GM12872 (cell line): ENCODE results near the gene CENPF.

ENCODE experiments used
- CTCF ChIP-seq: IDR thresholded peaks from 3 replicates; pipeline ENCODE4 v1.5.1; 2011; ENCODE audit warnings: low read depth, mild to moderate bottlenecking, low read length, moderate library complexity; ENCODE audit not compliant: insufficient read depth

Gene CENPF

DNA sequence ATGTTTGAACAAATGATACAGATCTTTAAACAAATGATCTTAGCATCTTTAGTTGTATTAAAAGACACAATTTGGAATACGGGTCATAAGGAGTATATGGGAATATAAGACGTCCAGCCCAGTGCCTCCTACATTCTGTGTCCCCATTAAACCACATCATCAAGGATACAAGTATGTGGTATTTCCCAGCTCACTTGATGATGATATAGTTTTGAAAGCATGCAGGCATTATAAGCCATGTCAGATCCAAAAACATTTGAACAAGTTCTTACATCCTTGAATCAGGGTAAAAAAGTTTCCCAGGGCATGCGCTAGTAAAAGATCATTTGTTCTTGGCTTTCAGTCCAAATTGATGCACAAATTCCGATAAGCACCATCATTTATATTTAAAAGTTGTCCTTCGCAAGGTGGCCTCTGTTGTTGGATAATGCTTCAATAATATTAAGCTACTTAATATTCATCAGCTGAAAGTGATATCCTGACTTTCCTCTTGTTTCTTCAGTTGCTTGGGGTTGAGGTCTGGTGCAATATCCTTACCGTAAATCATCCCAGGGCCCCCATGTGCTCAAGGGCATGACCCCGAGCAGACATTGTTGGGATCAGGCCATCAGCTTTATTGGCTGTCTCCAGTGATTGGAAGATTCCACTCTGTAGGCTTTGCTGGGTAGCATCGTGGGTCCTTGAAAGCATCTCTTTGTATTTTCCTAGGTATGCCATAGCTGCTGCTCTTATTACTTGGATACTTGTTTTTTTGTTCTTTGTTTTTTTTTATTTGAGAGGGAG, 61.8 kb downstream of the CENPF start:
- no peak for TF ChIP-seq CTCF

DNA sequence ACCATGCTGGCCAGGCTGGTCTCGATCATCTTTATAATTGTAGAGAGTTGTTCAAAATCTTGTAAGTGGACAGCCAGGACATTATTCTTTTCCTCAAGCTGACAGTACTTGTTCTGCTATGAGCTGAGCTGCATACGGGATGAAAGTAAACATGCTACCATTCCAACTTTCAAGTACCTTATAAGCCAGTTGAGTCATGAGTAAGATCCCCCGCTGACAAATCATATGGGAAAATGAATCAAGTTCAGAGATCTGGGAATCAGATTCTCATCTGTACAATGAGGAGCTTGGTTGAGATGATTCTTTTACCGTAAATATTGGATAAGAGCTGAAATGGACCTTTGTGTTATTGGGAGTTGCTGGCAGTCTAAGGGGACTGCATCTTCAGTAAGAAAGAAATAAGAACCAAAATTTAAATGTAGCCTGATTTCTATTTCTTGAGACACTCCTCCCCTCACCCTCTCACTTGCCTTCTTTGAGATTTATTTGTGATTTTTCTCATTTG, 62.7 kb downstream of the CENPF start:
- no peak for TF ChIP-seq CTCF

DNA sequence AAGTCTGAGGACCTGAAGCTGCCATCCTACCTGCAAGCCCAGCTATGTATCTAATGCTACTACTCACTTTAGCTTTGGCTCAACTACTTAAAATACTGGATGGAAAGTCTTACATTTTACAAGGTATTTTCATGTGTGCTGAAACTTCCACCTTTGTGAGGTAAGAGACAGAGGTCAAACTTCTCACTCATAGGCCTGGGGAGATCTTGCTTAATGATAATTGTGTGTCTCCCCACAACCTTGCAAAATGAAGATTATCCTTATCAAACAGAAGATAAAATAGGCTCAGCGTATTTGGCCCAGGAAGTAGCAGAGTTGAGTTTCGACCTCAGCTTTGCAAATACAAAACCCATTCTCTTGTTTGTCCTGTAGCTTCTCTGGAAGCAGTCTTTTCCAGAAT, 63.7 kb downstream of the CENPF start:
- TF ChIP-seq CTCF, result no peak

DNA sequence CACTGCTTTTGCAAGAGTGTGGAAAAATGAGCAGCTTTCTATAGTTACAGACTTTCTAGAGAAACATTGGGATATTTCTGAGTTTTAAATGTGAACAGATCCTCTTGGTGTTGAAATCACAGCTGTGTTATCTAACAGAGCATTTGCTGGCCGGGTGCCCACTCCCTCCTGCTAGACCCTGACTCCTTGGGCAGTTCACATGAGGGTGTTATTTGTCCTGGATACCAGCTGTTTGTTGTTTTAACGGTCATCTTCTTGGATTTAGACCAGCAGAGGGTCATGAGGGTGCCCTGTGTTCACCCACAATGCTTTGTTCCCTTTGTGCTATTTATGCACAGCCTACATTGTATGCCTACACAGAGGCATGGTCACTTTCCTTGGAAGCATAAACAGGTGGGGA, 67.1 kb downstream of the CENPF start:
- TF ChIP-seq CTCF, result no peak

- TF ChIP-seq CTCF, result no peak
Measured at GRCh38 chr1:214673576-214673975, 70.6 kb downstream of the CENPF start.

- no peak for TF ChIP-seq CTCF
Measured at GRCh38 chr1:214676747-214677146, 73.8 kb downstream of the CENPF start.

DNA sequence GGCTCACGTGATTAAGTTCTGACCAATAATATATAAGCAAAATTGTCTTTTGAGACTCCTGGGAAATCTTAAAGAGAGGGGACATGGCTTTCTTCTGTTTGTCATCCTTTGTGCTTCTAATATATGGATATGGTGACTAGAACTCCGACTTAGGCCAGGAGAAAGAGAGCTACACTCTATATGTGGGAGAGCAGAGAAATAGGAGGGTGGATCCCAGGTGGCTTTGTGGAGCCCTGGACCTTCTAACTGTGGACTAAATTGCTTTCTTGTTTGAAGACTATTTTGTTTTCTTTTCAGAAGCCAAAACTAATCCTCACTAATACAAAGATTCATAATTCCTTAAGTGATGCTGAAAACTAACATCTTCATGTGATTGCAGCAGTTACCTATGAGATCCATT, 75.0 kb downstream of the CENPF start:
- TF ChIP-seq CTCF, result no peak

GRCh38 chr1:214678386-214678785, 75.4 kb downstream of the CENPF start:
- TF ChIP-seq CTCF, result no peak
